SK-N-SH treated with all-trans-retinoic acid at 6 μM for 48 hours (cell line): ENCODE data around the gene FRA10AC1.

ENCODE experiments used
- ATAC-seq: fragments of 200-7000 bp; cut with Tn5 transposase; 3 replicates; pipeline ENCODE4 v1.9.1; 2020; ENCODE audit warnings: mild to moderate bottlenecking, moderate library complexity
- ARNTL ChIP-seq: fragments of 450-650 bp; formaldehyde crosslinking; IDR thresholded peaks from 2 replicates; pipeline ENCODE4 v1.5.0; 2020; ENCODE audit warnings: low read depth, mild to moderate bottlenecking, moderate library complexity, borderline replicate concordance
- BACH2 ChIP-seq: fragments of 250-450 bp; sonication (Bioruptor Pico); IDR thresholded peaks from 2 replicates; pipeline ENCODE4 v1.9.0; 2021; ENCODE audit warnings: mild to moderate bottlenecking, borderline replicate concordance
- CREB5 ChIP-seq: fragments of 250-450 bp; sonication (Bioruptor Pico); IDR thresholded peaks from 2 replicates; pipeline ENCODE4 v1.5.1; 2020; ENCODE audit warnings: low read depth, mild to moderate bottlenecking, moderate library complexity
- CSDC2 ChIP-seq: fragments of 250-450 bp; sonication (Bioruptor Pico); IDR thresholded peaks from 2 replicates; pipeline ENCODE4 v1.5.0; 2020; ENCODE audit warnings: mild to moderate bottlenecking, moderate library complexity
- CSRNP3 ChIP-seq: fragments of 250-450 bp; sonication (Bioruptor Pico); IDR thresholded peaks from 2 replicates; pipeline ENCODE4 v1.5.1; 2021; ENCODE audit warnings: mild to moderate bottlenecking, moderate library complexity
- ESRRG ChIP-seq: fragments of 250-450 bp; sonication (Bioruptor Pico); IDR thresholded peaks from 2 replicates; pipeline ENCODE4 v1.6.1; 2021; ENCODE audit warnings: mild to moderate bottlenecking
- GLIS3 ChIP-seq: fragments of 250-450 bp; sonication (Bioruptor Pico); IDR thresholded peaks from 2 replicates; pipeline ENCODE4 v1.5.0; 2020; ENCODE audit warnings: mild to moderate bottlenecking, moderate library complexity
- ISL1 ChIP-seq: fragments of 250-450 bp; sonication (Bioruptor Pico); IDR thresholded peaks from 2 replicates; pipeline ENCODE4 v2.1.2; 2022; ENCODE audit warnings: mild to moderate bottlenecking, moderate library complexity
- OSR1 ChIP-seq: fragments of 250-450 bp; sonication (Bioruptor Pico); IDR thresholded peaks from 2 replicates; pipeline ENCODE4 v1.8.0; 2022; ENCODE audit warnings: moderate library complexity, mild to moderate bottlenecking, inconsistent platforms
- PATZ1 ChIP-seq: fragments of 250-450 bp; sonication (Bioruptor Pico); IDR thresholded peaks from 2 replicates; pipeline ENCODE4 v1.8.0; 2020; ENCODE audit warnings: mild to moderate bottlenecking, moderate library complexity, borderline replicate concordance
- POU6F1 ChIP-seq: fragments of 250-450 bp; sonication (Bioruptor Pico); IDR thresholded peaks from 2 replicates; pipeline ENCODE4 v1.8.0; 2021; ENCODE audit warnings: low read depth, mild to moderate bottlenecking, moderate library complexity, borderline replicate concordance
- PPARA ChIP-seq: fragments of 250-450 bp; sonication (Bioruptor Pico); IDR thresholded peaks from 2 replicates; pipeline ENCODE4 v1.5.0; 2020; ENCODE audit warnings: mild to moderate bottlenecking, borderline replicate concordance
- RARB ChIP-seq: fragments of 250-450 bp; sonication (Bioruptor Pico); IDR thresholded peaks from 2 replicates; pipeline ENCODE4 v1.8.0; 2021; ENCODE audit warnings: mild to moderate bottlenecking, moderate library complexity
- SNAI2 ChIP-seq: fragments of 250-450 bp; sonication (Bioruptor Pico); IDR thresholded peaks from 2 replicates; pipeline ENCODE4 v1.5.0; 2020; ENCODE audit warnings: mild to moderate bottlenecking, moderate library complexity
- TCF4 ChIP-seq: fragments of 250-450 bp; sonication (Bioruptor Pico); IDR thresholded peaks from 2 replicates; pipeline ENCODE4 v1.8.0; 2021; ENCODE audit warnings: mild to moderate bottlenecking, moderate library complexity, borderline replicate concordance
- TOX ChIP-seq: fragments of 250-450 bp; sonication (Bioruptor Pico); IDR thresholded peaks from 2 replicates; pipeline ENCODE4 v1.8.0; 2021; ENCODE audit warnings: mild to moderate bottlenecking, moderate library complexity, borderline replicate concordance
- TSHZ2 ChIP-seq: fragments of 250-450 bp; sonication (Bioruptor Pico); IDR thresholded peaks from 2 replicates; pipeline ENCODE4 v1.5.0; 2020; ENCODE audit warnings: mild to moderate bottlenecking, moderate library complexity
- ZC3H10 ChIP-seq: fragments of 250-450 bp; sonication (Bioruptor Pico); IDR thresholded peaks from 2 replicates; pipeline ENCODE4 v1.5.1; 2021; ENCODE audit warnings: mild to moderate bottlenecking, moderate library complexity
- ZFP3 ChIP-seq: fragments of 250-450 bp; sonication (Bioruptor Pico); IDR thresholded peaks from 2 replicates; pipeline ENCODE4 v1.5.0; 2020; ENCODE audit warnings: mild to moderate bottlenecking, moderate library complexity
- ZFP30 ChIP-seq: fragments of 450-650 bp; formaldehyde crosslinking; IDR thresholded peaks from 2 replicates; pipeline ENCODE4 v1.5.0; 2022; ENCODE audit warnings: mild to moderate bottlenecking, moderate library complexity
- ZNF565 ChIP-seq: fragments of 450-650 bp; formaldehyde crosslinking; conservative IDR thresholded peaks from 2 replicates; pipeline ENCODE4 v1.5.0; 2020; ENCODE audit warnings: low read depth, mild to moderate bottlenecking, moderate library complexity
- ZNF70 ChIP-seq: fragments of 450-650 bp; formaldehyde crosslinking; IDR thresholded peaks from 2 replicates; pipeline ENCODE4 v1.5.0; 2020; ENCODE audit warnings: mild to moderate bottlenecking, moderate library complexity
- ZNF8 ChIP-seq: fragments of 450-650 bp; formaldehyde crosslinking; IDR thresholded peaks from 2 replicates; pipeline ENCODE4 v1.5.0; 2020; ENCODE audit warnings: mild to moderate bottlenecking, moderate library complexity

FRA10AC1 gene

GRCh38 chr10:93707623-93708022, 5.2 kb upstream of the FRA10AC1 start:
- TF ChIP-seq TSHZ2 (CRISPR knock-in tag) = no peak
- TF ChIP-seq RARB = no peak
- no peak for TF ChIP-seq PPARA (CRISPR knock-in tag)
- TF ChIP-seq POU6F1 (CRISPR knock-in tag) = no peak
- TF ChIP-seq ZFP3 (CRISPR knock-in tag) = no peak
- TF ChIP-seq ZC3H10 (CRISPR knock-in tag) = no peak
- no peak for TF ChIP-seq OSR1 (CRISPR knock-in tag)
- no peak for TF ChIP-seq ZNF565 (CRISPR knock-in tag)
- TF ChIP-seq ESRRG (CRISPR knock-in tag) = no peak
- no peak for TF ChIP-seq BACH2 (CRISPR knock-in tag)
- no peak for TF ChIP-seq GLIS3
- no peak for TF ChIP-seq ZNF70 (CRISPR knock-in tag)
- no peak for TF ChIP-seq TCF4 (CRISPR knock-in tag)
- TF ChIP-seq CSDC2 (CRISPR knock-in tag) = no peak
- no peak for TF ChIP-seq SNAI2 (CRISPR knock-in tag)
- no peak for TF ChIP-seq ZNF8 (CRISPR knock-in tag)
- no peak for ATAC-seq

- no peak for TF ChIP-seq ZC3H10 (CRISPR knock-in tag)
- TF ChIP-seq ARNTL = no peak
- no peak for TF ChIP-seq TOX (CRISPR knock-in tag)
- no peak for TF ChIP-seq PATZ1 (CRISPR knock-in tag)
- TF ChIP-seq CREB5 (CRISPR knock-in tag) = no peak
- TF ChIP-seq ISL1 = no peak
- no peak for TF ChIP-seq TSHZ2 (CRISPR knock-in tag)
- no peak for TF ChIP-seq SNAI2 (CRISPR knock-in tag)
- no peak for TF ChIP-seq BACH2 (CRISPR knock-in tag)
- no peak for TF ChIP-seq GLIS3
- no peak for TF ChIP-seq ZFP30 (CRISPR knock-in tag)
- no peak for TF ChIP-seq ZFP3 (CRISPR knock-in tag)
- TF ChIP-seq ZNF70 (CRISPR knock-in tag) = no peak
- no peak for TF ChIP-seq POU6F1 (CRISPR knock-in tag)
- no peak for TF ChIP-seq OSR1 (CRISPR knock-in tag)
- no peak for TF ChIP-seq CSDC2 (CRISPR knock-in tag)
- no peak for TF ChIP-seq CSRNP3 (CRISPR knock-in tag)
- TF ChIP-seq, all 23 proteins: peak for 0
- no peak for ATAC-seq
These were observed 2.1 kb upstream of the FRA10AC1 start for GRCh38 chr10:93704451-93704850.
